ENCODE results near the gene C5orf46.

GRCh38 chr5:147927901-147928300, 21.6 kb upstream of the C5orf46 start:
- TF ChIP-seq CTCF (IDR thresholded peaks at IDR 0.05) (no peak), SOX15 (CRISPR knock-in tag; IDR thresholded peaks at IDR 0.05) (no peak), GABPB1 (CRISPR knock-in tag; IDR thresholded peaks at IDR 0.05) (no peak), ATF6 (CRISPR knock-in tag; IDR thresholded peaks at IDR 0.05) (no peak), NFATC4 (CRISPR knock-in tag; IDR thresholded peaks at IDR 0.05) (no peak)

All from WTC11 (cell line).